Endothelial cell of umbilical vein (primary cell): ENCODE results near the gene SESN1.

Experiments
- EZH2 ChIP-seq: IDR thresholded peaks from 2 replicates; pipeline ENCODE4 v1.6.1; 2012; ENCODE audit warnings: borderline replicate concordance, low read depth, mild to moderate bottlenecking, moderate library complexity, low read length, inconsistent platforms; ENCODE audit not compliant: severe bottlenecking
- GATA2 ChIP-seq: IDR thresholded peaks from 2 replicates; pipeline ENCODE4 v1.7.0; 2011; ENCODE audit warnings: low read depth, mild to moderate bottlenecking, moderate library complexity, mixed read lengths, low read length; ENCODE audit not compliant: insufficient read length, insufficient read depth
- JUN ChIP-seq: IDR thresholded peaks from 2 replicates; pipeline ENCODE4 v1.6.1; 2011; ENCODE audit warnings: borderline replicate concordance, low read depth; ENCODE audit not compliant: insufficient read length, insufficient read depth
- MAX ChIP-seq: IDR thresholded peaks from 2 replicates; pipeline ENCODE4 v1.6.1; 2011; ENCODE audit not compliant: insufficient read depth, insufficient read length
- POLR2A ChIP-seq: IDR thresholded peaks from 2 replicates; pipeline ENCODE4 v1.6.1; 2012; ENCODE audit warnings: low read depth, mild to moderate bottlenecking, control low read depth, low read length
- POLR2AphosphoS5 ChIP-seq: IDR thresholded peaks from 2 replicates; pipeline ENCODE4 v1.6.1; 2012; ENCODE audit warnings: low read depth, mild to moderate bottlenecking, control low read depth, low read length, moderate library complexity; ENCODE audit not compliant: insufficient read depth
- TF ChIP-seq, protein P1 (sequence below), 2 donors: IDR thresholded peaks; 1 replicate in 1 of 2; 2 replicates in 1 of 2; pipeline ENCODE4 v1.5.1; 2011; ENCODE audit warnings: low read length in 2 of 2, mild to moderate bottlenecking in 2 of 2, moderate library complexity in 2 of 2, control low read depth in 1 of 2, inconsistent platforms in 1 of 2, low read depth in 1 of 2; ENCODE audit not compliant: insufficient read depth in 1 of 2; ENCODE audit errors: extremely low read depth in 1 of 2

GRCh38 chr6:109097661-109098060, 3.0 kb upstream of the SESN1 start:
- TF ChIP-seq, protein P1, sequence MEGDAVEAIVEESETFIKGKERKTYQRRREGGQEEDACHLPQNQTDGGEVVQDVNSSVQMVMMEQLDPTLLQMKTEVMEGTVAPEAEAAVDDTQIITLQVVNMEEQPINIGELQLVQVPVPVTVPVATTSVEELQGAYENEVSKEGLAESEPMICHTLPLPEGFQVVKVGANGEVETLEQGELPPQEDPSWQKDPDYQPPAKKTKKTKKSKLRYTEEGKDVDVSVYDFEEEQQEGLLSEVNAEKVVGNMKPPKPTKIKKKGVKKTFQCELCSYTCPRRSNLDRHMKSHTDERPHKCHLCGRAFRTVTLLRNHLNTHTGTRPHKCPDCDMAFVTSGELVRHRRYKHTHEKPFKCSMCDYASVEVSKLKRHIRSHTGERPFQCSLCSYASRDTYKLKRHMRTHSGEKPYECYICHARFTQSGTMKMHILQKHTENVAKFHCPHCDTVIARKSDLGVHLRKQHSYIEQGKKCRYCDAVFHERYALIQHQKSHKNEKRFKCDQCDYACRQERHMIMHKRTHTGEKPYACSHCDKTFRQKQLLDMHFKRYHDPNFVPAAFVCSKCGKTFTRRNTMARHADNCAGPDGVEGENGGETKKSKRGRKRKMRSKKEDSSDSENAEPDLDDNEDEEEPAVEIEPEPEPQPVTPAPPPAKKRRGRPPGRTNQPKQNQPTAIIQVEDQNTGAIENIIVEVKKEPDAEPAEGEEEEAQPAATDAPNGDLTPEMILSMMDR (IDR thresholded peaks at IDR 0.05; ENCODE audit: extremely low read depth in 1 of 2, insufficient read depth in 1 of 2, low read depth in 1 of 2, low read length in 2 of 2) = no peak
- TF ChIP-seq POLR2A (no peak), JUN (no peak), POLR2AphosphoS5 (no peak), EZH2 (no peak), GATA2 (no peak), MAX (no peak)
